Endodermal cell (in vitro differentiated cells): ENCODE results near the gene S100P. TPM values are rescaled to one million over a fixed set of nuclear protein-coding genes. Genes with fewer than 3 reads are reported as not detected.

Experiments used
- DNase-seq: peaks from one replicate; pipeline ENCODE4 v3.0.0-alpha.2; 2017
- H3K27ac ChIP-seq: 2 replicates; pipeline ENCODE4 v1.5.1; 2013; ENCODE audit warnings: mild to moderate bottlenecking, low read depth, low read length, moderate library complexity
- H3K27me3 ChIP-seq: 2 replicates; pipeline ENCODE4 v1.6.1; 2013; ENCODE audit warnings: mild to moderate bottlenecking, low read length, moderate library complexity; ENCODE audit not compliant: insufficient read depth, control insufficient read depth, poor library complexity, severe bottlenecking
- H3K36me3 ChIP-seq: 2 replicates; pipeline ENCODE4 v1.7.0; 2013; ENCODE audit warnings: mild to moderate bottlenecking, low read length, moderate library complexity; ENCODE audit not compliant: control insufficient read depth, insufficient read depth
- H3K4me1 ChIP-seq: one replicate; pipeline ENCODE4 v1.7.0; 2013; ENCODE audit warnings: low read length; ENCODE audit not compliant: control insufficient read depth, insufficient read depth
- H3K4me3 ChIP-seq: 2 replicates; pipeline ENCODE4 v1.5.1; 2013; ENCODE audit warnings: mild to moderate bottlenecking, low read length, moderate library complexity
- H3K9ac ChIP-seq: 2 replicates; pipeline ENCODE4 v1.6.1; 2013; ENCODE audit warnings: mild to moderate bottlenecking, low read length, moderate library complexity; ENCODE audit not compliant: poor library complexity, severe bottlenecking; ENCODE audit errors: extremely low read depth
- H3K9me3 ChIP-seq: 2 replicates; pipeline ENCODE4 v1.6.1; 2013; ENCODE audit warnings: mild to moderate bottlenecking, low read length, moderate library complexity; ENCODE audit not compliant: control insufficient read depth
- H3K27ac Mint-ChIP-seq: 2 replicates; pipeline ENCODE4 v1.8.0; 2020; ENCODE audit warnings: mixed read lengths
- H3K27me3 Mint-ChIP-seq: 2 replicates; pipeline ENCODE4 v1.8.0; 2021; ENCODE audit warnings: mild to moderate bottlenecking, mixed read lengths; ENCODE audit not compliant: insufficient read depth
- H3K36me3 Mint-ChIP-seq: 2 replicates; pipeline ENCODE4 v1.8.0; 2020; ENCODE audit warnings: low read depth, mixed read lengths
- H3K4me1 Mint-ChIP-seq: 2 replicates; pipeline ENCODE4 v1.8.0; 2020; ENCODE audit warnings: mixed read lengths
- H3K4me3 Mint-ChIP-seq: 2 replicates; pipeline ENCODE4 v1.8.0; 2020; ENCODE audit warnings: mild to moderate bottlenecking, moderate library complexity, mixed read lengths
- H3K9me3 Mint-ChIP-seq: 2 replicates; pipeline ENCODE4 v1.8.0; 2020; ENCODE audit warnings: mild to moderate bottlenecking, mixed read lengths
- WGBS, 2 experiments: methylation state at CpG; one replicate each; pipeline versions ENCODE4 v1.1.5 to v1.1.7; 2013; ENCODE audit warnings: missing lambda C conversion rate in 2 of 2, mixed read lengths in 1 of 2; ENCODE audit not compliant: insufficient coverage in 1 of 2, insufficient read length in 1 of 2; 5-methylcytosine and 5-hydroxymethylcytosine counted together
- total RNA-seq, 2 donors: library from RNA; stranded (reverse); fragmentation: NEBNext Ultra II Directional in 1 of 2; extraction: Animal tissue kit (Norgen Biotek cat#: 25700) in 1 of 2; gene quantifications; 2 replicates in 1 of 2; 3 replicates in 1 of 2; pipeline ENCODE4 v1.2.1, GENCODE V29; 2021
- TF ChIP-seq, protein P1 (sequence below): fragments of 200-600 bp; sonication (generic); conservative IDR thresholded peaks from 2 replicates; pipeline ENCODE4 v1.5.0; 2021; ENCODE audit warnings: antibody characterized with exemption, mild to moderate bottlenecking

S100P gene
- total RNA-seq, 2 donors from 2014 or later = not detected

GRCh38 chr4:6655924-6656323 lies 37.8 kb upstream of the S100P start:
- no peaks in the 10 kb centered on the region for H3K4me1 Mint-ChIP-seq
- Histone ChIP-seq H3K4me1 (no peaks in the 10 kb centered on the region), H3K4me3 (no peak overlapping the region), H3K9ac (no peak overlapping the region), H3K9me3 (no peaks in the 10 kb centered on the region), H3K27ac (no peak overlapping the region), H3K36me3 (no peaks in the 10 kb centered on the region), H3K27me3 (peaks cover 15% of the 10 kb centered on the region)
- TF ChIP-seq, protein P1, sequence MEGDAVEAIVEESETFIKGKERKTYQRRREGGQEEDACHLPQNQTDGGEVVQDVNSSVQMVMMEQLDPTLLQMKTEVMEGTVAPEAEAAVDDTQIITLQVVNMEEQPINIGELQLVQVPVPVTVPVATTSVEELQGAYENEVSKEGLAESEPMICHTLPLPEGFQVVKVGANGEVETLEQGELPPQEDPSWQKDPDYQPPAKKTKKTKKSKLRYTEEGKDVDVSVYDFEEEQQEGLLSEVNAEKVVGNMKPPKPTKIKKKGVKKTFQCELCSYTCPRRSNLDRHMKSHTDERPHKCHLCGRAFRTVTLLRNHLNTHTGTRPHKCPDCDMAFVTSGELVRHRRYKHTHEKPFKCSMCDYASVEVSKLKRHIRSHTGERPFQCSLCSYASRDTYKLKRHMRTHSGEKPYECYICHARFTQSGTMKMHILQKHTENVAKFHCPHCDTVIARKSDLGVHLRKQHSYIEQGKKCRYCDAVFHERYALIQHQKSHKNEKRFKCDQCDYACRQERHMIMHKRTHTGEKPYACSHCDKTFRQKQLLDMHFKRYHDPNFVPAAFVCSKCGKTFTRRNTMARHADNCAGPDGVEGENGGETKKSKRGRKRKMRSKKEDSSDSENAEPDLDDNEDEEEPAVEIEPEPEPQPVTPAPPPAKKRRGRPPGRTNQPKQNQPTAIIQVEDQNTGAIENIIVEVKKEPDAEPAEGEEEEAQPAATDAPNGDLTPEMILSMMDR = no peak
- no peak for DNase-seq
- H3K9me3 Mint-ChIP-seq = peaks cover 7% of the 10 kb centered on the region
- WGBS, 2 experiments = 91 to 100% methylated on average over 2 to 5 of the region's 5 CpGs
- H3K36me3 Mint-ChIP-seq = no peaks in the 10 kb centered on the region
- H3K4me3 Mint-ChIP-seq = no peak overlapping the region
- peaks cover 24% of the 10 kb centered on the region for H3K27me3 Mint-ChIP-seq
- H3K27ac Mint-ChIP-seq = no peak overlapping the region

DNA sequence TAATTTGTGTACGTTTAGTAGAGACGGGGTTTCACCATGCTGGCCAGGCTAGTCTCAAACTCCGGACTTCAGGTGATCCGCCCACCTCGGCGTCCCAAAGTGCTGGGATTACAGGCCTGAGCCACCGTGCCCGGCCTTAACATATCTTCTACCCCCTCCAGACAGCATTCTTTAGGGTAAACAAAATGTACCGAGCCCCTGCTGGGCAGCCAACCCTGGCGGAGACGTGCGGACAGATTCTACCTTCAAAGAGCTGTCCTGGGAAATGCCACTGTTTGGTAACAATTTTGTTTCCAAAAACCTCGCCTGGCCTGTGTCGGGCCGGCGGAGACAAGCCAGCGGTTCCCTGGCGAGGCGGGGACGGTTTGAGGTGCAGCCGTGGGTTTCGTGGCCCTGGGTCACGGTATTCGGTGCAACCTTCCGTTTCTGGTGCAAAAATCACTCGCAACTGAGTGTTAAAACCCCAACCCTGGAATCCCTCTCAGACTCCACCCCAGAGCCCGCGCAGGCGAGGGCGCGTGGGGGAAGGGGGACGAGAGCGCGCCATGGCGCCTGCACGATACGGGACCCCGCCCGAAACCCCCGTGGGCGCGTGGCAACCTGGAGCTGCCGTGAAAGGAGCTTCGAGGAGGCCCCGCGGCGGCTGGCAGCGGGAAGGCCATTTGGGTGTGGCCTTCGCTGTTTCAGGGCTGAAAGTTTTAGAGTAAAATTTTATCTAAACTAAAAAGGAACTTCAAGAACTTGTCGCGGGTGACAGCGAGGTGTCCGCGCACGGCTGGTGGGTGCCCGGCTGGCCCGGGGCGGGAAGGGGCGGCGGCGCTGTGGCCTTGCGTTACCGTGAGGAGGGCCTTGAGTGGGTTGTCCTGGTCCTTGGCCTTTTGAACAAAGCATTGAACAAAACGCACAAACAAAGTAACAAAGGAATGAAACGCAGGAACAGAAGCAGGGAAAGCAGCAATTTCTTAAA lies 36.2 kb upstream of the S100P start:
- Histone ChIP-seq H3K27ac (no peak overlapping the region), H3K4me1 (no peaks in the 10 kb centered on the region), H3K27me3 (peaks cover 21% of the 10 kb centered on the region), H3K4me3 (no peak overlapping the region), H3K9ac (no peak overlapping the region), H3K36me3 (no peaks in the 10 kb centered on the region), H3K9me3 (no peaks in the 10 kb centered on the region)
- TF ChIP-seq, protein P1 = no peak
- DNase-seq = no peak
- Mint-ChIP-seq H3K27me3 (peaks cover 39% of the 10 kb centered on the region), H3K4me3 (no peak overlapping the region), H3K9me3 (peaks cover 7% of the 10 kb centered on the region), H3K4me1 (no peaks in the 10 kb centered on the region), H3K36me3 (no peaks in the 10 kb centered on the region), H3K27ac (no peak overlapping the region)
- WGBS, 2 experiments = 83 to 95% methylated on average over 35 to 65 of the region's 65 CpGs

- H3K36me3 ChIP-seq = no peaks in the 10 kb centered on the region
- H3K4me3 ChIP-seq = no peak overlapping the region
- H3K9me3 ChIP-seq = no peaks in the 10 kb centered on the region
- H3K9ac ChIP-seq = no peak overlapping the region
- H3K36me3 Mint-ChIP-seq = no peaks in the 10 kb centered on the region
- 90 to 93% methylated on average over 6 to 7 of the region's 7 CpGs for WGBS, 2 experiments
- no peak for DNase-seq
- H3K9me3 Mint-ChIP-seq = peaks cover 7% of the 10 kb centered on the region
- no peaks in the 10 kb centered on the region for H3K4me1 Mint-ChIP-seq
- peaks cover 45% of the 10 kb centered on the region for H3K27me3 Mint-ChIP-seq
- TF ChIP-seq, protein P1 = no peak
- no peaks in the 10 kb centered on the region for H3K4me1 ChIP-seq
- peaks cover 28% of the 10 kb centered on the region for H3K27me3 ChIP-seq
- H3K4me3 Mint-ChIP-seq = peak overlapping the region; percentile 44
- no peak overlapping the region for H3K27ac ChIP-seq
- no peak overlapping the region for H3K27ac Mint-ChIP-seq
Observed at GRCh38 chr4:6658209-6658595, 35.5 kb upstream of the S100P start.
